GM19099 (cell line): ENCODE results near the gene NCOA1.

Experiments used
- POLR2A ChIP-seq: IDR thresholded peaks from 3 replicates; pipeline ENCODE4 v1.6.1; 2011; ENCODE audit warnings: low read depth; ENCODE audit not compliant: insufficient read length; ENCODE audit errors: extremely low read depth

NCOA1 gene

DNA sequence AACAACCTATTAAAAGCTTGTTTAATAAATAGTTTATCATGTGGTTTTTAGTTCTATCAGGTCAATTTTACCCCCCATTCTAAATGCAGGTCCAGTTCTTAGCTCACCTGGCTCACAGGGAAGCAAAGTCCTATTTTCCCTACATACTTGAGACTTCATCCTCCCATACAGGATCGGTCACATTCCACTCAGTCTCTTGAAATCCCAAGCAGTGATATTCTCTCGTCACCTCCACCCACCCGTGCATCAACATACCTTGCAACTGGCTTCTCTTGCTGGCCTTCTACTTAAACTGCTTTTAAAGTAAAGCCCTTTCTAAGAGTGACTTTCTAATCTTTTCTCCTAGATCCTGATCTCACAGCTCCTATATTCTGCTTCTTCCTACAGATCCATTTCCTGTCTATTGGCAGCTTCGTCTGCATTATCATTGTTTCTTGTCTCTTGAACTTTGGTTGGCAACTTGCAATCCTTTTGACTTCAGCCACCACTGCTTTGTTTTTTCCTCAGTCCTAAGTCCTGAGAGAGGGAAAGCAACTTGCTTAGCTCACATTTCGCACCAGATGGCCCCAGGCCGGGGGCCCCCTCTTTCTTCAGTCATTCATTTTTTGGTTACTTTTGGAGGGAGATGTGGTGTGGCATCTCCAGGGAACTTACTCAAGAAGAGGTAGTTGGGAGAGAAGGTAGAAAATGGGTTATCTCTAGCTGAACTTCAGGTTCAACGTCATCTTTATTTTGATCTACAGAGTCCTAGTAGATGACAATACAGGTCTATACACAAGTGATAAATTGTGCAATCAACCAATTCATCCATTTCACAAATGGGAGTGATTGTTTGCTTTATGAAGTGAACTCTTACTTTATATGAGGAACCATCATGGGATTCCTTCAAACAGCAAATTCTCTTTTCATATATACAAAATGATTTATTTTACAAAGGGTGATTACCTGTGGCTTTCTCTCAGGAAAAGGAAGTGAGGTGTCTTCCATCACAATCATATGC is 23.9 kb upstream of the NCOA1 start:
- no peak for TF ChIP-seq POLR2A

DNA sequence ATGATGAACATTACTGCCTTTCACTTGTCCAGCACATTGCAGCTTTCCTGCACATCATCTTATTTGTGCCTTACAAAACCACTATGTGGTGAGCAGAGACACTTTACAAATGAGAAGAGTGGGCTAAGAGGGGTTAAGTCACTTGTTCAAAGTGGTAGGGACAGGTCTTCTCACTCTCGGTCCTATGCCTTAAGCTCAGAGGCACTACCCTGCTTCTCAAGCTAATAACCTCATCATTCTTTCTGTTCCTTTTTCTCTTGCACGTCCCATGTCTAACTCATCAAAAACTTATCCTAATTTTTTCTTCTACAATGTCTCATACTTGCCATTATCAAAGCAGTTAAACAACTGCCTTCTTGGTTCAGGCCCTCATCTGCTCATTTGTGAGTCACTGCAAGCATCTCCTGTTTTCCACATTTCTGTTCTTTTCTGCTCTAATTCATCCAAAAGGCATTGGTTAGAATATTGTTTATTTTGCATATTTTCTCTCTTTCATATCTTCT is 21.9 kb upstream of the NCOA1 start:
- TF ChIP-seq POLR2A: no peak

DNA sequence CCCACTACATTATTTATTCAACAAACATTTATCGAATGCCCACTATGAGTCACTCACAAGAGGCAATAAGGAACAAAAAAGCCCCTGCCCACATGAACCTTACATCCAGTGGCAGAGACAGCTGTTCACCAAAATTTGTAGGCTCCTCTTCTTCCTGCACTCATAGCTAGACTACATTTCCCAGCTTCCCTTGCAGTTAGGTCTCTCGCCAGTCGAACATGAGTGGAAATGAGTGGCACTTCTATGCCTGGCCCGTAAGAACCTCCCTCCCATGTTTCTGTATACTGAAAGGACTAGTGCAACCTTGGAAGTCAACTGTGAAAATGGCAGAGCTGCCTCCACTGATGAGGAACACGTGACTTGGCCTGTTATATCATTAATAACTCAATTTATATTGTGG is 19.4 kb upstream of the NCOA1 start:
- no peak for TF ChIP-seq POLR2A

DNA sequence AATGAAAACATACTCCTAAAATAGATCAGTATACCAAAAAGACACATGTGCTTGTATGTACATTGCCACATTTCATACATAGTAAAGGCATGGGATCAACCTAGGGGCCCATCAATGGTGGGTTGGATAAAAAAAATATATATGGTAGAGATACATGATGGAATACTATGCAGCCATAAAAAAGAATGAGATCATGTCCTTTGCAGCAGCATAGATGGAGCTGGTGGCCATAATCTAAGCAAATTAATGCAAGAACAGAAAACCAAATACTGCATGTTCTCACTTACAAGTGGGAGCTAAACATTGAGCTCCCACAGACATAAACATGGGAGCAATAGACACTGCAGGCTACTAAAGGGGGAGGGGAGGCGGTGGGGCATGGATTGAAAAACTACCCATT is 18.6 kb upstream of the NCOA1 start:
- TF ChIP-seq POLR2A: no peak

DNA sequence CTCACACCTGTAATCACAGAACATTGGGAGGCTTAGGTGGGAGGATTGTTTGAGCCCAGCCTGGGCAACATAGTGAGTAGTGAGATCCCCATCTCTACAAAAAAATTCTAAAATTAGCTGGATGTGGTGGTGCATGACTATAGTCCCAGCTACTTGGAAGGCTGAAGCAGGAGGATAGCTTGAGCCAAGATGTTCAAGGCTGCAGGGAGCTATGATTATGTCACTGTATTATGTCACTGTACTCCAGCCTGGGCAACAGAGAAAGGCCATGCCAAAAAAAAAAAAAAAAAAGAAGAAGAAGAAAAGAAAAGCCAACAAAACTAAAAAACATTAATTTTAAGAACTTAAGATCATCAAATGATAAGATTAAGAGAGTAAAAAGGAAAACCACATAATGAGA is 17.4 kb upstream of the NCOA1 start:
- no peak for TF ChIP-seq POLR2A

DNA sequence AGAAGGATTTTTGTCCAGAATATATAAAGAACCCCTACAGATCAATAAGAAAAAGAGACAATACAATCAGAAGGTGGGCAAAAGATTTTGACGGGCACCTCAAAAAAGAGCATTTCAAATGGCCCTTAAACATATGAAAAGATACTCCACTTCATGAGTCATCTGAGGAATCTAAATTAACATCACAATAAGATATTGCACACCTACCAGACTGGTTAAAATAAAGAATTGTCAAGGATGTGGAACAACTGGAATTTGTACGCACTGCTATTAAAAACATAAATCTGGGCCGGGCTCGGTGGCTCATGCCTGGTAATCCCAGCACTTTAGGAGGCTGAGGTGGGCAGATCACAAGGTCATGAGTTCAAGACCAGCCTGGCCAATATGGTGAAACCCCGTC is 17.0 kb upstream of the NCOA1 start:
- TF ChIP-seq POLR2A: no peak

DNA sequence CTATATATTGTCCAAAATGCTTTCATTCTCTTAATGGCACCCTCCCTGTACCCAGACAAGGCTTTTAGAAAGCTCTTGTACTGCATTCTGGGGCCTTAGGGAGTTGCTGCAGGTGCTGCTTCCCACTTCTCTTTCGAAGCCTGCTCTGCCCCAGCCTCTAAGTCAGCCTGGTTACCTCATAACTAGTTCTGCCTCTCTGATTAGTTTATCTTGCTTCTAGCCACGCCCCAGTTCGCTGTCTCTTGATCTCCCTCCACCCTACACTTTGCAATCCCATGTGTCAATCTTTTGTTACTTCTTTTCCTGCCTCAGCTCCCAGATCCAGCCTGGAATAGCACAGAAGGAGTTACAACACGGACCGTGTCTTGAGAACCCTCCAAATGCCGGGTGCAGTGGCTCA is 13.8 kb upstream of the NCOA1 start:
- no peak for TF ChIP-seq POLR2A

DNA sequence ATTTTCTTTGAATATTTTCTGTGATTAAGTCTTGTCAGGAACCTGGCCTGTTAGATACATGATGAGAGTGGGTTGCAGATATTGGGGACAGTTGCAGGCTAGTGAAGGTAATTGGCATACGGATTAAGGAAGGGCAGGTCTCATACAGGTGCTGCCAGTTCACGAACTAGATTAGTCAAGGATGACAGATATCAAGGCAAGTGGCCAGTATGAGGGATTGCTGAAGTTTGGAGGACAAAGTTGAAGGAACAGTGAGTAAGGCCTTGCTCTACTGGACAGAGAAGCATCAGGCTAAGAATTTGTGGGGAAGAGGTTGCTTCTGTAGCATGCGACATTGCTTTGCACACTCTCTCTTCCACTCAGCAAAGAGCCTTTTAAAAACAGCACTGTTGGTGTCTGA is 12.8 kb upstream of the NCOA1 start:
- no peak for TF ChIP-seq POLR2A

DNA sequence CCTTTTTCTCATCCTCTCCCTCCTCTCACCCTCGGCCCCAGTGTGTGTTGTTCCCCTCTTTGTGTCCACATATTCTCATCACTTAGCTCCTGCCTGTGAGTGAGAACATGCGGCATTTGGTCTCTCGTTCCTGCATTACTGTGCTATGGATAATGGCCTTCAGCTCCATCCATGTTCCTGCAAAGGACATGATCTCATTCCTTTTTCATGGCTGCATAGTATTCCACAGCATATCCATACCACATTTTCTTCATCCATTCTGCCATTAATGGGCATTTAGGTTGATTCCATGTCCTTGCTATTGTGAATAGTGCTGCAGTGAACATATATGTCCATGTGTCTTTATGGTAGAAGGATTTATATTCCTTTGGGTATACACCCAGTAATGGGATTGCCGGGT is 10.8 kb upstream of the NCOA1 start:
- no peak for TF ChIP-seq POLR2A

DNA sequence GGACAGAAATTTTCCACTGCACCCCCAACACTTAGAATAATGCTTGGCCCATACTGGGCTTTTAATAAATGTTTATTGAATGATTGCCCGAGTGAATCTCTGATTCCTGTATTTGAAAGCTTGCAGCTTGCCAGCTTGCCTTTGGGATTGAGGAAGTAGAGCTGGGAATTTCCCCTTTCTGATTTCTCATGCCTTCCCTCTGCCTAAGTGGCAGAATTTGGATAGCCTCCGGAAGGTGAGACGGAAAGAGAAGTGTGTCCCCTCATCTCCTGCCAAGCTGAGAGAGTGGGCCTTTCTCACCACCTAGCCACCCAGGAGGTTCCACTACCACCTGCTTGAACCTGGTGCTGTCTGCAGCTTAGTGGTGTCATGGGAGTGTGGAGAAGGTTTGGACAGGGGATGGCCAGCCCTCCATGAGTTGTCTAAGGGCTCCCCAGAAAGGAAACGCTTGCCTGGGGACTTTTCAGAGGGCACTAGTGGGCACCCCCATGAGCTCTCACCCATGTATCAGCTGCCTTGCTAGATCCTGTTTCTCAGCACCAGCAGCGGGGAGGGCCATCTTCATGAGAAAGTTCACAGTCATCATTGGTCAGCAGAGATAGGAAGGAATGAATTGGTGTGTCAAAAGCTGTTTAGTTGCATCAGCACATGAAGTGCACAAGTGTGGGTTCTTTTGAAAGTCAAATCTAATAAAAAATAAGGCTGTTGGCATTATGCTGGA is 8.6 kb upstream of the NCOA1 start:
- TF ChIP-seq POLR2A: no peak

DNA sequence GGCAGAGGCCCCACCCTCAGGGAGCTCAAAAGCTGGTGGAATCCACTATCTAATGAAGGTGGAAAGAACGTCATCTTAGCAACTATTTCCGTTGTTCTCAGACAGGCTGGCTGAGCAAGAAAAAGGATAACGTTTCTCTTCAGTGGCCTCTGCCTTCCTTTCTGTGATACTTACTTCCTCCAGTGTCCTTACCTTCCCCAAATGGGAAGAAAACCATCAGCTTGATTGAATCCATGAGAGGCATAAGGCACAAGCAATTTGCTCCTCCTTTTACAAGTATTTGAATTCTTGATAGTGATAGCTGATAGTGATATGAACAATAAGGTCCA is 8.1 kb upstream of the NCOA1 start:
- TF ChIP-seq POLR2A: no peak

DNA sequence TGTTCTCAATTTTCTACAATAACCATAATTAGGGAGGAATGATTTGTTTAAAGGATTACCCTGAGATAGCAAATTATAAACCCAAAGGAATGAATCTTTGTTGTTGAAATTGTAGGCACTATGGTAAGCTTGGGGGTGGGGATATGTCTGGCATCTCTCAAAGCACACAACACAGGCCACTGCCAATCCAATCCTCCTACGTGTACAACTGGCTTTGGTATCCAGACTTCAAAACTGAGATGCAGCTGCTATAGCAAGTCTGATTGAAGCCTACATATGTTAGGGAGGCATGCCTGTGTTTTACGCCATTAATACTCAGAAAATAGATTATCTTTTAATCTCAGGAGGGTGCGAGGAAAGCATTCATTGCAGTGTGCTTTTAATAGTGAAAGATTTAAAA is 5.9 kb upstream of the NCOA1 start:
- no peak for TF ChIP-seq POLR2A

DNA sequence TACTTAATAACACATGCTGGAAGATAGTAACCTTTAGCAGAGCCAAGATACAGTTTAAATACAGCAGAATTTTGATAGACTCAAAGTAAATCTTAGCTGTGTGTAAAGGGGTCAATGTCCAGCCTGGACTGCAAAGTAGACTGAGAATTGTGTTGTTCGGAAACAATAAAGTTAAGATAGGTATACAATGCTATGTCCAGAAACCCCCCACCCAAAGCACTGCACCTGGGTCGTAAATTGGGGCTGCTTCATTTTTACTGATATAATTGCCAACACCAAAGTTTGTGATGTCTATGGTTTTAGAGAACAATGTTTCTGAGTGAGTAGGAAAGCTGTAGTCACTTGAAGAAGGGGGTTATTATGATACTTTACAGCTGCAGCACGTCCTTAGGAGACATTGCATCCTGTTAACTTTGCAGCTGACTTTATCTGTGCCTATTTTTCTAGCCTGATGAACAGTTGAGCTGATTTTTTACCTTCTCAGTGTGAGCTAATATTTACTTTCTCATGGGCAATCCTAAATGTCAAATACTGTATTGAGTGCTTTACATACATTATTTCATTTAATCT is 4.3 kb upstream of the NCOA1 start:
- TF ChIP-seq POLR2A: no peak

DNA sequence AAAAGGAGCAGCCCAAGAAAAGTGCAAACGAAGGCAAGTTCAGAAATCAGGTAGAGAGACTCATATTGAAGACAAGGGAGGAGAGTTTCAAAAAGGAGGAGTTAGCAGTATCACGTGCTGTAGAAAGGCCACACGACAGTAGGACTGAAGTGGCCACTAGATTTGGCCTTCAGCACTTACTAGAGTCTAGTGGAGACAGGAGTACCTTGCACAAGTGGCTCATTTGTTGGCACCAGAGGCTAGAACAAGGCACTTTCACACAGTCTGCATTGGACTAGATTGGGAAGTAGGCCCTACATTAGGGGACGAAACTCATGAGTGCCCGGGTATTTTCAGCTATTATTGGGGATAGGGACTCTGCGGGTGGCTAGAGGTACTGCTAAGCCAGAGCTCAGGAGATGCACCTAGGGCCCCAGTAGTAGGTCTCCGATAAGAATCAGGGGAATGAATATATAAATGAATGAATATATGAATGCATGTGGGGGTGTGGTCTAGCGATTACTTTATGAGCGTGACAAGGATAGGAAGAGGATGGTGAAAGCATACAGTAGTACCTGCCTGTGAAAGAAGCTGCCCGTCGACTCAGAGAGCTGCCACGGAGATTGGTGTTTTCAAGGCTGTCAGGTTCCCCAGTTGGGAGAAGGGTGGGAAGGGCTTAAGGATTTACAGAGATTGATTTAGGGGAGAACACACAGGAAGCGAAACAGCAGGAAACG is 1.4 kb upstream of the NCOA1 start:
- no peak for TF ChIP-seq POLR2A

DNA sequence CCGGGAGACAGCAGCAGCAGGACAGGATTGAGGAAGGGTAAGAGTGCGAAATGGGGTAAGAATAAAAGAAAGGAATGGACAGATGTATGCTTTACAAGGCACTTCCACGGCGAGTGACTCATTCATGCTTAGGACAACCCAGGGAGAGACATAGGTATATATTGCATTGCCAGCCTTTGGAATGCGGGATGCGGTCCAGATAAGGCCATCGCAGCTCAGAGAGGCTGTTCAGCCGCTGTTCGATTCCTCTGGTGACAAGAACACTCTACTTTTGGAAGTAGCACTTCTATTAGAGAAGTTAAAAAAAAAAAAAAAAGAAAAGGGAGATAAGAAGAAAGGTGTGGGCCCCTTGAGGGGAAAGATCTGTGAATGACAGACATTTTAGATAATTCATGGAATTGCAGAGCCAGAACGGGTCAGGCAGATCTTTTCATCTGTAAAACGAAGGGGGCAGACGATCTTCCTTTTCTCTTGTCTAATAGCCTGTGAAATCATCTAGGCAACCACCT is 819 bp upstream of the NCOA1 start:
- no peak for TF ChIP-seq POLR2A
